DMS79 treated with DMSO at 0.1 percent for 48 hours (cell line): ENCODE results near the gene ELOVL6.
A peak's percentile ranks its signal among the peaks of the same experiment; 100 is the strongest.
"Not testable (repeated sequence)": the region's sequence is repeated elsewhere in the genome, so short reads cannot be mapped to it uniquely, and the experiment has no call there.

ENCODE experiments used
- DNase-seq: peaks from one replicate; lab custom pipeline; 2025; lab: John Stamatoyannopoulos, UW

The ELOVL6 gene

GRCh38 chr4:110075083-110075738 lies 123.2 kb downstream of the ELOVL6 start:
- no peak for DNase-seq

GRCh38 chr4:110074570-110074969 lies 123.8 kb downstream of the ELOVL6 start:
- no peak for DNase-seq

- no peak for DNase-seq
These were observed 125.2 kb downstream of the ELOVL6 start for GRCh38 chr4:110073053-110073845.

- peak; percentile 17 for DNase-seq
These were observed 126.9 kb downstream of the ELOVL6 start for GRCh38 chr4:110071466-110071865.

GRCh38 chr4:110068248-110068647 lies 130.2 kb downstream of the ELOVL6 start:
- no peak for DNase-seq

GRCh38 chr4:110064934-110065333 lies 133.5 kb downstream of the ELOVL6 start:
- DNase-seq, result no peak

- no peak for DNase-seq
These were observed 134.1 kb downstream of the ELOVL6 start for GRCh38 chr4:110064295-110064694.

- no peak for DNase-seq
These were observed 136.2 kb downstream of the ELOVL6 start for GRCh38 chr4:110062166-110062565.

GRCh38 chr4:110061076-110061475 lies 137.3 kb downstream of the ELOVL6 start:
- no peak for DNase-seq

GRCh38 chr4:110059556-110060191 lies 138.7 kb downstream of the ELOVL6 start:
- no peak for DNase-seq

GRCh38 chr4:110058677-110059076 lies 139.7 kb downstream of the ELOVL6 start:
- no peak for DNase-seq

GRCh38 chr4:110055158-110055768 lies 143.2 kb downstream of the ELOVL6 start:
- peak; percentile 29 for DNase-seq

GRCh38 chr4:110049951-110050925 lies 148.2 kb downstream of the ELOVL6 start:
- DNase-seq, result no peak

- DNase-seq, result no peak
These were observed 151.8 kb downstream of the ELOVL6 start for GRCh38 chr4:110046588-110047049.

- DNase-seq, result no peak
These were observed 155.6 kb downstream of the ELOVL6 start for GRCh38 chr4:110042545-110043517.

GRCh38 chr4:110041735-110042134 lies 156.7 kb downstream of the ELOVL6 start:
- DNase-seq, result no peak

GRCh38 chr4:110039164-110039563 lies 159.3 kb downstream of the ELOVL6 start:
- not testable (repeated sequence) for DNase-seq

GRCh38 chr4:110034026-110034393 lies 164.4 kb downstream of the ELOVL6 start:
- DNase-seq, result no peak

GRCh38 chr4:110033355-110034025 lies 164.9 kb downstream of the ELOVL6 start:
- no peak for DNase-seq

GRCh38 chr4:110032603-110033002 lies 165.8 kb downstream of the ELOVL6 start:
- no peak for DNase-seq
